Endothelial cell of umbilical vein (primary cell): Measurements from ENCODE around the gene DPYSL4. TPM values are rescaled to one million over a fixed set of nuclear protein-coding genes. Genes with fewer than 3 reads are reported as not detected.

ENCODE experiments used
- BruUV-seq: library from RNA; stranded (reverse); fragments of 400-500 nt; replicated peaks from 2 replicates; lab custom pipeline; 2021; lab: Mats Ljungman, UMichigan
- CTCF ChIA-PET: fragments of 300-600, 350-600 bp; sonication (Branson Sonifier 250); formaldehyde crosslinking; loops from one replicate; lab custom pipeline; 2021; ENCODE audit warnings: antibody characterized with exemption, inconsistent platforms; lab: Charles Lee
- POLR2A ChIA-PET: fragments of 300-600, 350-600 bp; sonication (Branson Sonifier 250); formaldehyde crosslinking; loops from one replicate; lab custom pipeline; 2021; ENCODE audit warnings: antibody characterized with exemption, inconsistent platforms; lab: Charles Lee
- DNase-seq: peaks from one replicate; pipeline ENCODE4 v3.0.0-alpha.2; 2011; ENCODE audit warnings: low read depth, low spot score
- FAIRE-seq: peaks from 2 replicates; lab custom pipeline; 2011; peaks lifted over from hg19 to GRCh38; lab: Jason Lieb, UNC
- H2AFZ ChIP-seq: 2 replicates; pipeline ENCODE4 v1.6.0; 2012; ENCODE audit warnings: low read depth, low read length, control low read depth, inconsistent platforms
- H3K27ac ChIP-seq: 2 replicates; pipeline ENCODE4 v1.5.1; 2011; ENCODE audit warnings: low read depth, mild to moderate bottlenecking, control low read depth, low read length, moderate library complexity; ENCODE audit not compliant: insufficient read depth
- H3K27me3 ChIP-seq, 2 experiments: 2 replicates each; pipeline versions ENCODE4 v1.6.0 to v1.6.1; 2011; ENCODE audit warnings: low read length in 2 of 2, mixed read lengths in 1 of 2; ENCODE audit not compliant: control insufficient read depth in 2 of 2, insufficient read depth in 2 of 2
- H3K36me3 ChIP-seq, 2 experiments: 2 replicates in 1 of 2; 3 replicates in 1 of 2; pipeline ENCODE4 v1.5.1; 2011; ENCODE audit warnings: low read length in 2 of 2, mild to moderate bottlenecking in 1 of 2, moderate library complexity in 1 of 2; ENCODE audit not compliant: control insufficient read depth in 2 of 2, insufficient read depth in 2 of 2; ENCODE audit errors: extremely low read depth in 1 of 2
- H3K4me1 ChIP-seq: 3 replicates; pipeline ENCODE4 v1.5.1; 2011; ENCODE audit warnings: mild to moderate bottlenecking, low read length; ENCODE audit not compliant: control insufficient read depth, insufficient read depth; ENCODE audit errors: extremely low read depth
- H3K4me2 ChIP-seq: 2 replicates; pipeline ENCODE4 v1.6.1; 2011; ENCODE audit warnings: low read length, control low read depth, mixed read lengths; ENCODE audit not compliant: insufficient read depth
- H3K4me3 ChIP-seq, 3 experiments: fragments of 200-600 bp in 1 of 3; sonication (generic), shearing (Covaris generic) in 1 of 3; replicated peaks in 1 of 3; 2 replicates each; pipeline ENCODE4 v1.5.1; 2011 to 2016; ENCODE audit warnings: control low read depth in 3 of 3, low read length in 3 of 3, mild to moderate bottlenecking in 2 of 3, inconsistent platforms in 1 of 3, low read depth in 1 of 3, moderate library complexity in 1 of 3; ENCODE audit not compliant: insufficient read depth in 1 of 3
- H3K79me2 ChIP-seq: 2 replicates; pipeline ENCODE4 v1.6.0; 2012; ENCODE audit warnings: low read length, inconsistent platforms; ENCODE audit not compliant: control insufficient read depth, insufficient read depth
- H3K9ac ChIP-seq: replicated peaks from 2 replicates; pipeline ENCODE3; 2011; ENCODE audit warnings: low read length, control low read depth; ENCODE audit not compliant: insufficient read depth; ENCODE audit errors: extremely low read depth
- H3K9me1 ChIP-seq: replicated peaks from 3 replicates; pipeline ENCODE4 v1.6.0; 2011; ENCODE audit warnings: mild to moderate bottlenecking, low read length; ENCODE audit not compliant: control insufficient read depth, insufficient read depth; ENCODE audit errors: extremely low read depth
- H3K9me3 ChIP-seq: replicated peaks from 2 replicates; pipeline ENCODE4 v1.5.1; 2012; ENCODE audit warnings: low read length, inconsistent platforms; ENCODE audit not compliant: control insufficient read depth, insufficient read depth
- H4K20me1 ChIP-seq: replicated peaks from 2 replicates; pipeline ENCODE3; 2011; ENCODE audit warnings: mild to moderate bottlenecking, low read length; ENCODE audit not compliant: control insufficient read depth, insufficient read depth; ENCODE audit errors: extremely low read depth
- EZH2 ChIP-seq: IDR thresholded peaks from 2 replicates; pipeline ENCODE4 v1.6.1; 2012; ENCODE audit warnings: borderline replicate concordance, low read depth, mild to moderate bottlenecking, moderate library complexity, low read length, inconsistent platforms; ENCODE audit not compliant: severe bottlenecking
- FOS ChIP-seq: IDR thresholded peaks from 2 replicates; pipeline ENCODE4 v1.6.1; 2011; ENCODE audit warnings: mild to moderate bottlenecking, low read length, moderate library complexity, borderline replicate concordance; ENCODE audit not compliant: insufficient read depth
- GATA2 ChIP-seq: IDR thresholded peaks from 2 replicates; pipeline ENCODE4 v1.7.0; 2011; ENCODE audit warnings: low read depth, mild to moderate bottlenecking, moderate library complexity, mixed read lengths, low read length; ENCODE audit not compliant: insufficient read length, insufficient read depth
- JUN ChIP-seq: IDR thresholded peaks from 2 replicates; pipeline ENCODE4 v1.6.1; 2011; ENCODE audit warnings: borderline replicate concordance, low read depth; ENCODE audit not compliant: insufficient read length, insufficient read depth
- MYC ChIP-seq: IDR thresholded peaks from one replicate; pipeline ENCODE4 v1.6.1; 2011; ENCODE audit warnings: mild to moderate bottlenecking, low read depth, low read length
- POLR2A ChIP-seq: IDR thresholded peaks from 2 replicates; pipeline ENCODE4 v1.6.1; 2012; ENCODE audit warnings: low read depth, mild to moderate bottlenecking, control low read depth, low read length
- POLR2AphosphoS5 ChIP-seq: IDR thresholded peaks from 2 replicates; pipeline ENCODE4 v1.6.1; 2012; ENCODE audit warnings: low read depth, mild to moderate bottlenecking, control low read depth, low read length, moderate library complexity; ENCODE audit not compliant: insufficient read depth
- dilution Hi-C: fragments of 300-500 bp; cut with MboI; formaldehyde crosslinking; loops from one replicate; pipeline ENCODE4 v1.15.0; 2019; ENCODE audit warnings: low sequenced_read_pairs; ENCODE audit not compliant: extremely low pct_ligation_motif_present
- intact Hi-C: fragments of 100-400 bp; cut with micrococcal nuclease; formaldehyde crosslinking; loops from one replicate; pipeline ENCODE4 v1.10.0; 2022
- polyA plus RNA-seq, 4 experiments: library from polyadenylated mRNA; depleted of rRNA in 3 of 4; stranded (reverse) in 3 of 4; unstranded in 1 of 4; fragments of >200 nt; gene quantifications; 2 replicates each; pipeline versions ENCODE4 v1.2.1 to v1.2.3, GENCODE V29; 2011 to 2012; ENCODE audit warnings: missing spikeins in 1 of 4
- total RNA-seq: library from RNA; stranded (reverse); gene quantifications from 2 replicates; pipeline ENCODE4 v1.2.3, GENCODE V29; 2021
- TF ChIP-seq, protein P1 (sequence below): IDR thresholded peaks from 2 replicates; pipeline ENCODE4 v1.6.1; 2011; ENCODE audit not compliant: insufficient read depth, insufficient read length
- TF ChIP-seq, protein P2 (sequence below), 2 donors: IDR thresholded peaks; 1 replicate in 1 of 2; 2 replicates in 1 of 2; pipeline ENCODE4 v1.5.1; 2011; ENCODE audit warnings: low read length in 2 of 2, mild to moderate bottlenecking in 2 of 2, moderate library complexity in 2 of 2, control low read depth in 1 of 2, inconsistent platforms in 1 of 2, low read depth in 1 of 2; ENCODE audit not compliant: insufficient read depth in 1 of 2; ENCODE audit errors: extremely low read depth in 1 of 2

The DPYSL4 gene
- total and polyA plus RNA-seq, 2 donors (not counting 3 experiments of a cell fraction or from before 2014, with no cell fraction given), result 27.1 to 60.0 TPM

DNA sequence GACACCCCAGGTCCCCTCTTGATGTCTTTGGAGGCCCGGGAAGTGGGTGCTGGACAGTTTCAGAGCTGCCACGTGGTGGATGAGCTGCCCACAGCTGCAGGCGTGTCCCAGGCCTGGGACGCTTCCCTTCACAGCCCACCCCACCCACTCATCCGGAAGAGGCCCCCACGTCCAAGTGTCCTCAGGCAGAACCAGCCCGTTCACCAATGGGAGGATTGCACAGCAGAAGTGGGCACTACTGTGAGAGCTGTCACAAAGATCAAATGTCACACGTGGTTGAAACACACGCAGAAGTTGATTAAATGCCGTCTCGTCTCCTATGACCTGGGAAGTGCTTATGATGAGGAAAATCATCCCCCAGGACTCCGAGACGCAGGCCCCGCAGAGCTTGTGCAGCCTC lies 68.1 kb downstream of the DPYSL4 start:
- Histone ChIP-seq H3K9me3 (no peaks in the 10 kb centered on the region), H3K9me1 (no peaks in the 10 kb centered on the region), H3K27ac (no peak overlapping the region), H3K4me3 (no peak overlapping the region), H3K79me2 (no peaks in the 10 kb centered on the region), H3K36me3 (no peaks in the 10 kb centered on the region), H3K9ac (no peak overlapping the region), H2AFZ (no peak overlapping the region), H3K4me1 (no peaks in the 10 kb centered on the region), H4K20me1 (no peaks in the 10 kb centered on the region), H3K27me3 (no peaks in the 10 kb centered on the region), H3K4me2 (no peak overlapping the region)
- POLR2A ChIA-PET, result no interaction called here
- dilution Hi-C loops, result no loop called here
- TF ChIP-seq POLR2AphosphoS5, result no peak
- no peak for TF ChIP-seq JUN
- no peak for TF ChIP-seq MYC
- TF ChIP-seq, protein P1, sequence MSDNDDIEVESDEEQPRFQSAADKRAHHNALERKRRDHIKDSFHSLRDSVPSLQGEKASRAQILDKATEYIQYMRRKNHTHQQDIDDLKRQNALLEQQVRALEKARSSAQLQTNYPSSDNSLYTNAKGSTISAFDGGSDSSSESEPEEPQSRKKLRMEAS, result no peak
- TF ChIP-seq FOS, result no peak
- no peak for TF ChIP-seq EZH2
- TF ChIP-seq GATA2, result no peak
- TF ChIP-seq, protein P2, sequence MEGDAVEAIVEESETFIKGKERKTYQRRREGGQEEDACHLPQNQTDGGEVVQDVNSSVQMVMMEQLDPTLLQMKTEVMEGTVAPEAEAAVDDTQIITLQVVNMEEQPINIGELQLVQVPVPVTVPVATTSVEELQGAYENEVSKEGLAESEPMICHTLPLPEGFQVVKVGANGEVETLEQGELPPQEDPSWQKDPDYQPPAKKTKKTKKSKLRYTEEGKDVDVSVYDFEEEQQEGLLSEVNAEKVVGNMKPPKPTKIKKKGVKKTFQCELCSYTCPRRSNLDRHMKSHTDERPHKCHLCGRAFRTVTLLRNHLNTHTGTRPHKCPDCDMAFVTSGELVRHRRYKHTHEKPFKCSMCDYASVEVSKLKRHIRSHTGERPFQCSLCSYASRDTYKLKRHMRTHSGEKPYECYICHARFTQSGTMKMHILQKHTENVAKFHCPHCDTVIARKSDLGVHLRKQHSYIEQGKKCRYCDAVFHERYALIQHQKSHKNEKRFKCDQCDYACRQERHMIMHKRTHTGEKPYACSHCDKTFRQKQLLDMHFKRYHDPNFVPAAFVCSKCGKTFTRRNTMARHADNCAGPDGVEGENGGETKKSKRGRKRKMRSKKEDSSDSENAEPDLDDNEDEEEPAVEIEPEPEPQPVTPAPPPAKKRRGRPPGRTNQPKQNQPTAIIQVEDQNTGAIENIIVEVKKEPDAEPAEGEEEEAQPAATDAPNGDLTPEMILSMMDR (IDR thresholded peaks at IDR 0.05; ENCODE audit: extremely low read depth in 1 of 2, insufficient read depth in 1 of 2, low read depth in 1 of 2, low read length in 2 of 2), result no peak
- TF ChIP-seq POLR2A, result no peak
- intact Hi-C loops, result no loop called here
- DNase-seq (no peak), FAIRE-seq (no peak)
- no TSS peak for BruUV-seq
- CTCF ChIA-PET, result no interaction called here

Other genes with a start within 250 kb of the DPYSL4 start
- 40.1 and 51.4 TPM in 2 replicates for gene BNIP3, start 205.0 kb upstream of the DPYSL4 start, total RNA-seq
- gene BNIP3, start 205.0 kb upstream of the DPYSL4 start, polyA plus RNA-seq, result 40.3 and 53.3 TPM in 2 replicates
- gene JAKMIP3, start 121.0 kb upstream of the DPYSL4 start, total RNA-seq, result 0.07 TPM in 1 of 2 replicates, not detected in the other
- gene JAKMIP3, start 121.0 kb upstream of the DPYSL4 start, polyA plus RNA-seq, result 0.01 and 0.02 TPM in 2 replicates
- gene STK32C, start 121.0 kb downstream of the DPYSL4 start, total RNA-seq, result 9.5 and 14.1 TPM in 2 replicates
- gene STK32C, start 121.0 kb downstream of the DPYSL4 start, polyA plus RNA-seq, result 4.4 and 5.4 TPM in 2 replicates
- 7.8 and 13.6 TPM in 2 replicates for gene LRRC27, start 145.2 kb downstream of the DPYSL4 start, total RNA-seq
- 7.6 and 8.3 TPM in 2 replicates for gene LRRC27, start 145.2 kb downstream of the DPYSL4 start, polyA plus RNA-seq
- 10.5 and 11.8 TPM in 2 replicates for gene PWWP2B, start 210.3 kb downstream of the DPYSL4 start, total RNA-seq
- 4.6 and 5.5 TPM in 2 replicates for gene PWWP2B, start 210.3 kb downstream of the DPYSL4 start, polyA plus RNA-seq